ENCODE measurements around the gene GPC4. TPM values are rescaled to one million over a fixed set of nuclear protein-coding genes. Genes with fewer than 3 reads are reported as not detected.

GPC4 gene
- total RNA-seq, 4 donors from 2014 or later: 7.4 to 11.0 (median 9.0) TPM

DNA sequence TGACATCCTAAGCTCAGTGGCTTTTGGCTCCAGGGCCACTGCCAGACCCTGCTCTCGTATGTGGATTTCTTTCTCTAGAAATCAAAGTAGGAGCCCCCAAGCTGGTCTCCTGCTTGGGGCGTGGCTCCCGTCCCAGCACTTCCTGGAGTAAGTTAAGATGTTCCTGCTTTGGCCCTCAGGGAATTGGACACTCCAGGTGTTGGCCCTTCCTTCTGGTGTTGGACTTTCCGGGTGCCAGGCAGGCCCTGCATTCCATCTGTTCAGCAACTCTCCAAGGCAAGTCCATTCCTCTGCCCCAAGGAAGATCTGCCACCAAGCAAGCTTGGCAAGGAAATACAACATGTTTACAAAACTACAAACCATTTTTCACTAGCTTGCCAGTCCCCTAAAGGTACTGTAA lies 22.1 kb upstream of the GPC4 start:
- H3K9me3 ChIP-seq: no peaks in the 10 kb centered on the region
- DNase-seq: no peak
- TF ChIP-seq CTCF (IDR thresholded peaks at IDR 0.05): no peak
- no peak for TF ChIP-seq POLR2A (IDR thresholded peaks at IDR 0.05)
- no peaks in the 10 kb centered on the region for H3K27me3 ChIP-seq
- H3K27ac ChIP-seq: no peak overlapping the region
- no peaks in the 10 kb centered on the region for H3K36me3 ChIP-seq
- H3K4me1 ChIP-seq: no peaks in the 10 kb centered on the region
- no peak overlapping the region for H3K4me3 ChIP-seq

DNA sequence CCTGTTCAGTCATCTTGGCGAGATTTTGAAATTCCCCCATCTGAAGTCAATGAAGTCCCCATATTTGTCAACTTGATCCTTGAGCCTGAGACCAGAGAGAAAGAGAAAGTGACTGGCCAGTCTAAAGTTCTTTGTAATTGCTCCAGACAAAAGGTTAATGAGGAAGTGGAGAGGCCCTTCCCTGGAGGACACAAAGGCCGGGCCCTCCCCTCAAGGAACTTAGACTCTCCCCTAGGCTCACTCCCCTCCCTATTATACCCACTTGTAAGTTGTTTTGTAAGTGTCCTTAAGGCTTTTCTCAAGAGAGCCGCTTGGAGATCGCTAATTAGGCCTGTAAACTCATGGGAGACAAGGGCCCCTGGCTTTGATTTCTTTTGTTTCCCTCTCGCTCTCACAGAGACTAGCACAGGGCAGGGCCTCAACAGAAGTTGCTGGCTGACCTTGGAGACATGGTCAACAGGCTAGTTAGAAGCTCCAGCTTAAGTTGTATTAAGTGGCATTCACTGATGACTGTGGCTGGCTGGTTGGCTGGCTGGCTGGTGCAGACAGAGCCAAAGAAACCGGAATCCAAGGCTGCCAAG lies 20.3 kb upstream of the GPC4 start:
- H3K27ac ChIP-seq: no peak overlapping the region
- TF ChIP-seq POLR2A (IDR thresholded peaks at IDR 0.05) (no peak), CTCF (IDR thresholded peaks at IDR 0.05) (no peak)
- H3K27me3 ChIP-seq: no peaks in the 10 kb centered on the region
- no peak for DNase-seq
- H3K36me3 ChIP-seq: no peaks in the 10 kb centered on the region
- no peak overlapping the region for H3K4me3 ChIP-seq
- H3K9me3 ChIP-seq: no peaks in the 10 kb centered on the region
- no peaks in the 10 kb centered on the region for H3K4me1 ChIP-seq

DNA sequence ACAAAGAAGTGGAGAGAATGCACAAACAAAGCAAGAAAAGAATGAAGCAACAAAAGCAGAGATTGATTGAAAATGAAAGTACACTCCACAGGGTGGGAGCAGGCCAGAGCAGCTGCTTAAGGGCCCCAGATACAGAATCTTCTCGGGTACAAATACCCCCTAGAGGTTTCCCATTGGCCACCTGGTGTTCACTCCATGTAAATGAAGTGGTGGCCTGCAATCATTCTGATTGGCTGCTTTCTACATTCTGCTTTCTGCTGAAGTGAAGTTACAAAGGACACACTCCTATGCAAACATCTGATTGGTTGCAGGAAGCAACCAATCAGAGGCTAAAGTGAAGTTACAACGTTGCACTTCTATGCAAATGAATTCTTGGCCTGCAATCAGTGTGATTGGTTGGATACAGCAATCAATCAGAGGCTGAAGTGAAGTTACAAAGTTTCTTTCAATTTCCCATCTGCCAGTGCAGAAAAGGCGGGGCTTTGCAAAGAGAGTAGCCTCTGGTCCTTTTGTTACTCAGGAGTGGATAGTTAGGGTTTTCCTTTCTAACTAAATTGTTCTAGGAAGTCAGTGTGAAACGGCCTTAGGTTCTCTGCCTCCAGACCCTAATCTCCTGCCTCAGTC lies 19.0 kb upstream of the GPC4 start:
- no peaks in the 10 kb centered on the region for H3K4me1 ChIP-seq
- no peak overlapping the region for H3K27ac ChIP-seq
- H3K4me3 ChIP-seq: no peak overlapping the region
- no peaks in the 10 kb centered on the region for H3K36me3 ChIP-seq
- DNase-seq: no peak
- no peaks in the 10 kb centered on the region for H3K9me3 ChIP-seq
- TF ChIP-seq CTCF (IDR thresholded peaks at IDR 0.05): no peak
- TF ChIP-seq POLR2A (IDR thresholded peaks at IDR 0.05): no peak
- H3K27me3 ChIP-seq: no peaks in the 10 kb centered on the region

DNA sequence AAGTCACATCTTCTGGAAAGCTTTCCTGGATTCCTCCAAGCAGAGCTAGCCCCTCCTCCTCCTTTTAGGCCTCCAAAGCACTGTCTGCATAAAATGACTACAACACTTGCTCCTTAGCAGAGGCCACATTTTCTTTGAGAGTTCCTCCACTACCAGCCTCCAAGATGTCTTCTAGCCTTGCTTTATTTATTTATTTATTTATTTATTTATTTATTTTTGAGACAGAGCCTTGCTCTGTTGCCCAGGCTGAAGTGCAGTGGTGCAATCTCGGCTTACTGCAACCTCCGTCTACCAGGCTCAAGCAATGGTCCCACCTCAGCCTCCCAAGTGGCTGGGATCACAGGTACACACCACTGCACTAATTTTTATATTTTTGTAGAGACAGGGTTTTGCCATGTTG lies 4.6 kb upstream of the GPC4 start:
- no peaks in the 10 kb centered on the region for H3K36me3 ChIP-seq
- H3K27me3 ChIP-seq: no peaks in the 10 kb centered on the region
- no peaks in the 10 kb centered on the region for H3K9me3 ChIP-seq
- no peak overlapping the region for H3K4me3 ChIP-seq
- no peak for DNase-seq
- TF ChIP-seq CTCF (IDR thresholded peaks at IDR 0.05) (no peak), POLR2A (IDR thresholded peaks at IDR 0.05) (no peak)
- no peaks in the 10 kb centered on the region for H3K4me1 ChIP-seq
- H3K27ac ChIP-seq: no peak overlapping the region

DNA sequence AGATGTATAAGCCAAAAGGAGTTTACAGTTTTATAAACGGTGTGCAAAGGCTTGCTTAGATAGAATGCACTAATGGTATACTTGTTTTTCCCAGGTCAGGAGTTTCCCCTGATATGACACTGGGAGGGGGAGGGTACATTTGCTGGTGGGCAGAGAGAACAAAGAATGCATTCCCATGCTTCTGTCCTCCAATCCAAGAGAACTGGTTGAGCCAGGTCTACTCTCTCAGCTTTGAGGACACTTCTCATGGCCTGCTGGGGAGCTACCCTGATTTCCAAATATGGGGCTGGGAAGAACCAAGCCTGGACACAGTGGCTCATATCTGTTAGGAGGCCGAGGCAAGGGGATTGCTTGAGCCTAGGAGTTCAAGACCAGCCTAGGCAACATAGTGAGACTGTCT lies 3.3 kb upstream of the GPC4 start:
- Histone ChIP-seq H3K27me3 (no peaks in the 10 kb centered on the region), H3K36me3 (no peaks in the 10 kb centered on the region), H3K4me1 (no peaks in the 10 kb centered on the region), H3K27ac (no peak overlapping the region), H3K4me3 (no peak overlapping the region), H3K9me3 (no peaks in the 10 kb centered on the region)
- no peak for DNase-seq
- TF ChIP-seq CTCF (IDR thresholded peaks at IDR 0.05): no peak
- no peak for TF ChIP-seq POLR2A (IDR thresholded peaks at IDR 0.05)

Measured in Peyer's patch (tissue), 4 donors.